Measurements from ENCODE around the gene RXRB.

RXRB gene

GRCh38 chr6:33211666-33212422 lies 11.4 kb upstream of the RXRB start:
- no peak for DNase-seq

GRCh38 chr6:33211136-33211535 lies 10.7 kb upstream of the RXRB start:
- no peak for DNase-seq

GRCh38 chr6:33209856-33210255 lies 9.4 kb upstream of the RXRB start:
- no peak for DNase-seq

- DNase-seq: peak; percentile 74
Observed at GRCh38 chr6:33208091-33208967, 7.9 kb upstream of the RXRB start, which contains the start of gene RING1. TSS of gene RING1 (plus strand) at chr6:33208500. CDS start at chr6:33208823, 323 bp downstream.

- peak; percentile 47 for DNase-seq
Observed at GRCh38 chr6:33207552-33208090, 7.2 kb upstream of the RXRB start.

GRCh38 chr6:33206864-33207551 lies 6.5 kb upstream of the RXRB start:
- DNase-seq: peak; percentile 39

- peak; percentile 31 for DNase-seq
Observed at GRCh38 chr6:33206027-33206863, 5.8 kb upstream of the RXRB start.

GRCh38 chr6:33205191-33206026 lies 4.9 kb upstream of the RXRB start:
- peak; percentile 66 for DNase-seq

GRCh38 chr6:33204415-33205190 lies 4.1 kb upstream of the RXRB start, which contains the start of gene HSD17B8:
TSS of gene HSD17B8 (plus strand) at chr6:33204655. CDS start at chr6:33204669, 14 bp downstream.
- peak; percentile 91 for DNase-seq

- no peak for DNase-seq
Observed at GRCh38 chr6:33204165-33204414, 3.6 kb upstream of the RXRB start.

- no peak for DNase-seq
Observed at GRCh38 chr6:33203443-33204164, 3.1 kb upstream of the RXRB start.

- no peak for DNase-seq
Observed at GRCh38 chr6:33202799-33203198, 2.3 kb upstream of the RXRB start.

GRCh38 chr6:33201935-33202334 lies 1.5 kb upstream of the RXRB start:
- DNase-seq: no peak

GRCh38 chr6:33201147-33201545 lies 681 bp upstream of the RXRB start:
- DNase-seq: no peak

- DNase-seq: peak; percentile 41
Observed at GRCh38 chr6:33199687-33200218, 712 bp downstream of the RXRB start.

- no peak for DNase-seq
Observed at GRCh38 chr6:33198853-33199436, 1.5 kb downstream of the RXRB start.

GRCh38 chr6:33198159-33198852 lies 2.2 kb downstream of the RXRB start:
- no peak for DNase-seq

- DNase-seq: peak; percentile 52
Observed at GRCh38 chr6:33197431-33198048, 2.9 kb downstream of the RXRB start.

Measured in fibroblast of upper back skin (primary cell).